Activated T-cell treated with anti-CD3 and anti-CD28 coated beads for 24 hours (primary cell): Measurements from ENCODE around the gene ZNF362.
"Not testable (repeated sequence)": the region's sequence is repeated elsewhere in the genome, so short reads cannot be mapped to it uniquely, and the experiment has no call there.

ENCODE experiments used
- DNase-seq: peaks from one replicate; pipeline ENCODE4 v3.0.0-alpha.2; 2020; ENCODE audit warnings: low read depth

The ZNF362 gene

GRCh38 chr1:33306653-33307493 lies 50.6 kb downstream of the ZNF362 start:
- no peak for DNase-seq

- no peak for DNase-seq
These were observed 51.2 kb downstream of the ZNF362 start for GRCh38 chr1:33307494-33307864.

- DNase-seq = not testable (repeated sequence)
These were observed 53.1 kb downstream of the ZNF362 start for GRCh38 chr1:33309351-33309750.

- DNase-seq = no peak
These were observed 54.4 kb downstream of the ZNF362 start for GRCh38 chr1:33310702-33311101.

- no peak for DNase-seq
These were observed 55.6 kb downstream of the ZNF362 start for GRCh38 chr1:33311706-33312412.

GRCh38 chr1:33312413-33312749 lies 56.1 kb downstream of the ZNF362 start:
- DNase-seq = no peak

GRCh38 chr1:33314416-33314815 lies 58.1 kb downstream of the ZNF362 start:
- DNase-seq = no peak

GRCh38 chr1:33316601-33317000 lies 60.3 kb downstream of the ZNF362 start:
- no peak for DNase-seq

- no peak for DNase-seq
These were observed 61.1 kb downstream of the ZNF362 start for GRCh38 chr1:33317354-33317753.

- no peak for DNase-seq
These were observed 61.7 kb downstream of the ZNF362 start for GRCh38 chr1:33317946-33318345.

GRCh38 chr1:33319186-33319948 lies 63.1 kb downstream of the ZNF362 start:
- no peak for DNase-seq

- DNase-seq = no peak
These were observed 63.8 kb downstream of the ZNF362 start for GRCh38 chr1:33319949-33320618.

- no peak for DNase-seq
These were observed 64.4 kb downstream of the ZNF362 start, which contains the start of gene A3GALT2 for GRCh38 chr1:33320619-33321165. Gene A3GALT2 (minus strand): TSS chr1:33321098. CDS start chr1:33321098, 0 bp downstream.

- DNase-seq = no peak
These were observed 64.9 kb downstream of the ZNF362 start for GRCh38 chr1:33321178-33321577.

GRCh38 chr1:33322109-33322508 lies 65.8 kb downstream of the ZNF362 start:
- no peak for DNase-seq

- DNase-seq = no peak
These were observed 66.7 kb downstream of the ZNF362 start for GRCh38 chr1:33322870-33323585.

- no peak for DNase-seq
These were observed 67.6 kb downstream of the ZNF362 start for GRCh38 chr1:33323663-33324477.

GRCh38 chr1:33324677-33325575 lies 68.6 kb downstream of the ZNF362 start:
- no peak for DNase-seq

GRCh38 chr1:33326785-33327184 lies 70.5 kb downstream of the ZNF362 start:
- no peak for DNase-seq
